GM13976 (cell line): Measurements from ENCODE around the gene PI3.
A peak's percentile ranks its signal among the peaks of the same experiment; 100 is the strongest.
"Not testable (repeated sequence)": the region's sequence is repeated elsewhere in the genome, so short reads cannot be mapped to it uniquely, and the experiment has no call there.

Experiments used
- DNase-seq: peaks from one replicate; pipeline ENCODE4 v3.0.0; 2012; ENCODE audit warnings: low spot score
- CTCF ChIP-seq: IDR thresholded peaks from 2 replicates; pipeline ENCODE4 v1.5.1; 2012; ENCODE audit warnings: borderline replicate concordance, mild to moderate bottlenecking; ENCODE audit not compliant: insufficient read depth; ENCODE audit errors: extremely low read depth, missing control alignments, control extremely low read depth
- in situ Hi-C: fragments of 300-500 bp; cut with MboI; formaldehyde crosslinking; loops from one replicate; pipeline ENCODE4 v1.12.0; 2022; ENCODE audit warnings: low sequenced_read_pairs, mixed read lengths, inconsistent platforms; ENCODE audit not compliant: unreplicated experiment

Gene PI3

GRCh38 chr20:45174434-45175364 is at the start of gene PI3:
Gene PI3 (plus strand): TSS chr20:45174902. CDS start chr20:45174923, 21 bp downstream.
- no peak for TF ChIP-seq CTCF
- in situ Hi-C loops, result no loop called here
- no peak for DNase-seq

- no peak for TF ChIP-seq CTCF
- no peak for DNase-seq
- in situ Hi-C loops, result no loop called here
Measured at GRCh38 chr20:45128099-45128498, 46.6 kb upstream of the PI3 start.

- DNase-seq, result no peak
- in situ Hi-C loops, result no loop called here
- no peak for TF ChIP-seq CTCF
Measured at GRCh38 chr20:45136911-45137310, 37.8 kb upstream of the PI3 start.

- in situ Hi-C loops, result no loop called here
- DNase-seq, result peak; percentile 53
- peak; percentile 62 for TF ChIP-seq CTCF
Measured at GRCh38 chr20:45138561-45139300, 36.0 kb upstream of the PI3 start.

- in situ Hi-C loops, DNase-seq: not testable (repeated sequence)
Measured at GRCh38 chr20:45139733-45140375, 34.8 kb upstream of the PI3 start.

- DNase-seq, result no peak
- no peak for TF ChIP-seq CTCF
- in situ Hi-C loops, result no loop called here
Measured at GRCh38 chr20:45140836-45141235, 33.9 kb upstream of the PI3 start.
